HTR-8/SVneo (cell line): ENCODE measurements around the gene THSD4.
"Not testable (repeated sequence)": the region's sequence is repeated elsewhere in the genome, so short reads cannot be mapped to it uniquely, and the experiment has no call there.

Experiments used
- DNase-seq: peaks from one replicate; pipeline ENCODE4 v3.0.0; 2011; ENCODE audit warnings: low spot score, mixed read lengths; ENCODE audit not compliant: insufficient read length
- FAIRE-seq: peaks from 2 replicates; lab custom pipeline; 2011; peaks lifted over from hg19 to GRCh38; lab: Jason Lieb, UNC

THSD4 gene

GRCh38 chr15:71433402-71433801 lies 318.1 kb downstream of the THSD4 start:
- FAIRE-seq (peak; percentile 77), DNase-seq (no peak)

- FAIRE-seq (no peak), DNase-seq (no peak)
These were observed 319.5 kb downstream of the THSD4 start for GRCh38 chr15:71434774-71435173.

GRCh38 chr15:71435552-71435951 lies 320.3 kb downstream of the THSD4 start:
- DNase-seq, result no peak

GRCh38 chr15:71436854-71437253 lies 321.6 kb downstream of the THSD4 start:
- DNase-seq (no peak), FAIRE-seq (no peak)

More at GRCh38 chr15:71435552-71435951, 320.3 kb downstream of the THSD4 start:
- no peak for FAIRE-seq

- FAIRE-seq (no peak), DNase-seq (no peak)
These were observed 322.1 kb downstream of the THSD4 start for GRCh38 chr15:71437404-71437803.

- no peak for FAIRE-seq
- peak; percentile 28 for DNase-seq
These were observed 322.6 kb downstream of the THSD4 start for GRCh38 chr15:71437919-71438318.

- not testable (repeated sequence) for DNase-seq, FAIRE-seq
These were observed 324.2 kb downstream of the THSD4 start for GRCh38 chr15:71439478-71439877.

GRCh38 chr15:71440489-71441110 lies 325.3 kb downstream of the THSD4 start:
- no peak for FAIRE-seq
- peak; percentile 43 for DNase-seq

- DNase-seq, result peak; percentile 37
- FAIRE-seq, result no peak
These were observed 328.3 kb downstream of the THSD4 start for GRCh38 chr15:71443538-71443937.

GRCh38 chr15:71444032-71444810 lies 328.9 kb downstream of the THSD4 start:
- FAIRE-seq, result no peak
- DNase-seq, result no peak

GRCh38 chr15:71444866-71445590 lies 329.8 kb downstream of the THSD4 start:
- FAIRE-seq, result peak; percentile 13
- DNase-seq, result no peak

GRCh38 chr15:71447328-71448250 lies 332.3 kb downstream of the THSD4 start:
- no peak for FAIRE-seq
- DNase-seq, result peak; percentile 83

- peak; percentile 57 for FAIRE-seq
- DNase-seq, result peak; percentile 48
These were observed 333.4 kb downstream of the THSD4 start for GRCh38 chr15:71448688-71449114.

GRCh38 chr15:71449363-71449762 lies 334.1 kb downstream of the THSD4 start:
- FAIRE-seq, result no peak
- no peak for DNase-seq

- DNase-seq (no peak), FAIRE-seq (no peak)
These were observed 334.7 kb downstream of the THSD4 start for GRCh38 chr15:71449956-71450355.

- FAIRE-seq (no peak), DNase-seq (no peak)
These were observed 335.9 kb downstream of the THSD4 start for GRCh38 chr15:71451130-71451529.

- no peak for FAIRE-seq
- DNase-seq, result no peak
These were observed 337.6 kb downstream of the THSD4 start for GRCh38 chr15:71452893-71453292.

GRCh38 chr15:71454462-71454996 lies 339.3 kb downstream of the THSD4 start:
- no peak for FAIRE-seq
- no peak for DNase-seq

- DNase-seq, result no peak
- no peak for FAIRE-seq
These were observed 339.8 kb downstream of the THSD4 start for GRCh38 chr15:71455107-71455506.

GRCh38 chr15:71455878-71456277 lies 340.6 kb downstream of the THSD4 start:
- FAIRE-seq (no peak), DNase-seq (no peak)
